ENCODE results near the gene ADGRG3.

Gene ADGRG3

GRCh38 chr16:57643910-57644309, 24.2 kb upstream of the ADGRG3 start:
- no peak for TF ChIP-seq CTCF (IDR thresholded peaks at IDR 0.05; ENCODE audit: insufficient read depth, low read length, poor library complexity, severe bottlenecking)
- TF ChIP-seq EZH2phosphoT487 (conservative IDR thresholded peaks at IDR 0.05; ENCODE audit: low read length): no peak
- Histone ChIP-seq H3K9me3 (ENCODE audit: insufficient read depth, low read length) (no peaks in the 10 kb centered on the region), H4K20me1 (ENCODE audit: low read depth, low read length) (no peaks in the 10 kb centered on the region), H3K9ac (ENCODE audit: low read length) (no peak overlapping the region), H3K9me2 (replicated peaks; ENCODE audit: insufficient read depth, low read length) (no peaks in the 10 kb centered on the region), H3K27ac (ENCODE audit: low read depth, low read length) (no peak overlapping the region), H3F3A (ENCODE audit: insufficient read depth) (no peaks in the 10 kb centered on the region), H2AFZ (ENCODE audit: low read depth, low read length, severe bottlenecking) (no peak overlapping the region), H3K79me2 (ENCODE audit: insufficient read depth, low read length) (no peaks in the 10 kb centered on the region), H3K4me3 (ENCODE audit: insufficient read depth, low read length, poor library complexity, severe bottlenecking) (no peak overlapping the region), H3K36me3 (ENCODE audit: low read length) (no peaks in the 10 kb centered on the region), H3K27me3 (ENCODE audit: low read length) (no peaks in the 10 kb centered on the region), H3K4me2 (ENCODE audit: low read depth, low read length, poor library complexity, severe bottlenecking) (no peak overlapping the region)

GRCh38 chr16:57644383-57645014, 23.6 kb upstream of the ADGRG3 start:
- Histone ChIP-seq H3K27me3 (ENCODE audit: low read length) (no peaks in the 10 kb centered on the region), H3K79me2 (ENCODE audit: insufficient read depth, low read length) (no peaks in the 10 kb centered on the region), H4K20me1 (ENCODE audit: low read depth, low read length) (no peaks in the 10 kb centered on the region), H3K4me3 (ENCODE audit: insufficient read depth, low read length, poor library complexity, severe bottlenecking) (no peak overlapping the region), H3F3A (ENCODE audit: insufficient read depth) (no peaks in the 10 kb centered on the region), H2AFZ (ENCODE audit: low read depth, low read length, severe bottlenecking) (no peak overlapping the region), H3K9ac (ENCODE audit: low read length) (no peak overlapping the region), H3K9me2 (replicated peaks; ENCODE audit: insufficient read depth, low read length) (no peaks in the 10 kb centered on the region), H3K27ac (ENCODE audit: low read depth, low read length) (no peak overlapping the region), H3K36me3 (ENCODE audit: low read length) (no peaks in the 10 kb centered on the region), H3K4me2 (ENCODE audit: low read depth, low read length, poor library complexity, severe bottlenecking) (no peak overlapping the region), H3K9me3 (ENCODE audit: insufficient read depth, low read length) (no peaks in the 10 kb centered on the region)
- TF ChIP-seq EZH2phosphoT487 (conservative IDR thresholded peaks at IDR 0.05; ENCODE audit: low read length): no peak
- no peak for TF ChIP-seq CTCF (IDR thresholded peaks at IDR 0.05; ENCODE audit: insufficient read depth, low read length, poor library complexity, severe bottlenecking)

- no peak overlapping the region for H3K27ac ChIP-seq (ENCODE audit: low read depth, low read length)
- no peak overlapping the region for H3K4me3 ChIP-seq (ENCODE audit: insufficient read depth, low read length, poor library complexity, severe bottlenecking)
- no peaks in the 10 kb centered on the region for H3K9me3 ChIP-seq (ENCODE audit: insufficient read depth, low read length)
- H3K27me3 ChIP-seq (ENCODE audit: low read length): no peaks in the 10 kb centered on the region
- no peaks in the 10 kb centered on the region for H3K36me3 ChIP-seq (ENCODE audit: low read length)
- TF ChIP-seq CTCF (IDR thresholded peaks at IDR 0.05; ENCODE audit: insufficient read depth, low read length, poor library complexity, severe bottlenecking): no peak
- TF ChIP-seq EZH2phosphoT487 (conservative IDR thresholded peaks at IDR 0.05; ENCODE audit: low read length): no peak
- no peak overlapping the region for H3K4me2 ChIP-seq (ENCODE audit: low read depth, low read length, poor library complexity, severe bottlenecking)
- no peaks in the 10 kb centered on the region for H3F3A ChIP-seq (ENCODE audit: insufficient read depth)
- no peak overlapping the region for H2AFZ ChIP-seq (ENCODE audit: low read depth, low read length, severe bottlenecking)
- H4K20me1 ChIP-seq (ENCODE audit: low read depth, low read length): no peaks in the 10 kb centered on the region
- H3K9me2 ChIP-seq (replicated peaks; ENCODE audit: insufficient read depth, low read length): no peaks in the 10 kb centered on the region
- H3K79me2 ChIP-seq (ENCODE audit: insufficient read depth, low read length): no peaks in the 10 kb centered on the region
- no peak overlapping the region for H3K9ac ChIP-seq (ENCODE audit: low read length)
Measured at GRCh38 chr16:57645169-57645568, 22.9 kb upstream of the ADGRG3 start.

Data from SU-DHL-6 (cell line).